ENCODE data around the gene SUMO3. TPM values are rescaled to one million over a fixed set of nuclear protein-coding genes. Genes with fewer than 3 reads are reported as not detected.

SUMO3 gene
- total RNA-seq, 2 experiments from 2014 or later = 60.3 to 85.5 TPM

DNA sequence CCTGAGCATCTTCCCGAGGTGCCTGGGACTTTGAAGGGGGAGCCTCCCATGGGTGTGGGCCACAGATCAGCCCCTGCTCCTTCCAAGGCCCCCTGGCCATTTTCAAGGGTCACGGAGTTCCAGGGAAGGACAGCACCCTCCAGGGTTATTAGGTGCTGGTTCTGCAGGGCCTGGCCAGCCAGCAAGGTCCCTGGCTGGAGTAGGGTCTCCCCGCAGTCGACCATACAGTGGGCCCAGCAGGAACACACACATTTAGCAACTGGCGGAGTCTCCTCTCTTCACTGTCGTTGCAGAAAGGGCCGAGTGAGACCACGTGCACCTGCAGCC is 17.7 kb upstream of the SUMO3 start:
- Histone ChIP-seq H3K9me2 (ENCODE audit: insufficient read depth, low read length) (no peaks in the 10 kb centered on the region), H2AFZ (ENCODE audit: low read length) (no peak overlapping the region), H3K4me2 (ENCODE audit: low read length) (no peak overlapping the region), H3K36me3 (ENCODE audit: insufficient read depth, low read length) (no peaks in the 10 kb centered on the region), H3K4me1 (ENCODE audit: insufficient read depth, low read length, poor library complexity, severe bottlenecking) (peaks cover 10% of the 10 kb centered on the region), H3K4me3 (ENCODE audit: low read depth, low read length, poor library complexity, severe bottlenecking) (no peak overlapping the region), H3K79me2 (ENCODE audit: insufficient read depth, low read depth, low read length) (no peaks in the 10 kb centered on the region), H4K20me1 (ENCODE audit: insufficient read depth, low read length) (no peaks in the 10 kb centered on the region), H3K9me3 (ENCODE audit: low read length) (no peaks in the 10 kb centered on the region), H3K27ac (ENCODE audit: low read depth, low read length, poor library complexity, severe bottlenecking) (no peak overlapping the region)
- no TSS peak for BruUV-seq (replicated peaks)
- ChIA-PET CTCF (ENCODE audit: unreplicated experiment) (no interaction called here), POLR2A (interaction anchor here (0.6 kb wide), 1 partner anchor 994 kb away, joined by 3 read pairs; no protein-coding TSS in a partner anchor)
- DNase-seq (ENCODE audit: low spot score) = no peak
- intact Hi-C loops (cut with micrococcal nuclease; ENCODE audit: unreplicated experiment) = no loop called here
- TF ChIP-seq EZH2phosphoT487 (IDR thresholded peaks at IDR 0.05; ENCODE audit: borderline replicate concordance, low read depth, low read length) = no peak
- TF ChIP-seq, protein P1, sequence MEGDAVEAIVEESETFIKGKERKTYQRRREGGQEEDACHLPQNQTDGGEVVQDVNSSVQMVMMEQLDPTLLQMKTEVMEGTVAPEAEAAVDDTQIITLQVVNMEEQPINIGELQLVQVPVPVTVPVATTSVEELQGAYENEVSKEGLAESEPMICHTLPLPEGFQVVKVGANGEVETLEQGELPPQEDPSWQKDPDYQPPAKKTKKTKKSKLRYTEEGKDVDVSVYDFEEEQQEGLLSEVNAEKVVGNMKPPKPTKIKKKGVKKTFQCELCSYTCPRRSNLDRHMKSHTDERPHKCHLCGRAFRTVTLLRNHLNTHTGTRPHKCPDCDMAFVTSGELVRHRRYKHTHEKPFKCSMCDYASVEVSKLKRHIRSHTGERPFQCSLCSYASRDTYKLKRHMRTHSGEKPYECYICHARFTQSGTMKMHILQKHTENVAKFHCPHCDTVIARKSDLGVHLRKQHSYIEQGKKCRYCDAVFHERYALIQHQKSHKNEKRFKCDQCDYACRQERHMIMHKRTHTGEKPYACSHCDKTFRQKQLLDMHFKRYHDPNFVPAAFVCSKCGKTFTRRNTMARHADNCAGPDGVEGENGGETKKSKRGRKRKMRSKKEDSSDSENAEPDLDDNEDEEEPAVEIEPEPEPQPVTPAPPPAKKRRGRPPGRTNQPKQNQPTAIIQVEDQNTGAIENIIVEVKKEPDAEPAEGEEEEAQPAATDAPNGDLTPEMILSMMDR (conservative IDR thresholded peaks at IDR 0.05; ENCODE audit: low read length) = no peak

DNA sequence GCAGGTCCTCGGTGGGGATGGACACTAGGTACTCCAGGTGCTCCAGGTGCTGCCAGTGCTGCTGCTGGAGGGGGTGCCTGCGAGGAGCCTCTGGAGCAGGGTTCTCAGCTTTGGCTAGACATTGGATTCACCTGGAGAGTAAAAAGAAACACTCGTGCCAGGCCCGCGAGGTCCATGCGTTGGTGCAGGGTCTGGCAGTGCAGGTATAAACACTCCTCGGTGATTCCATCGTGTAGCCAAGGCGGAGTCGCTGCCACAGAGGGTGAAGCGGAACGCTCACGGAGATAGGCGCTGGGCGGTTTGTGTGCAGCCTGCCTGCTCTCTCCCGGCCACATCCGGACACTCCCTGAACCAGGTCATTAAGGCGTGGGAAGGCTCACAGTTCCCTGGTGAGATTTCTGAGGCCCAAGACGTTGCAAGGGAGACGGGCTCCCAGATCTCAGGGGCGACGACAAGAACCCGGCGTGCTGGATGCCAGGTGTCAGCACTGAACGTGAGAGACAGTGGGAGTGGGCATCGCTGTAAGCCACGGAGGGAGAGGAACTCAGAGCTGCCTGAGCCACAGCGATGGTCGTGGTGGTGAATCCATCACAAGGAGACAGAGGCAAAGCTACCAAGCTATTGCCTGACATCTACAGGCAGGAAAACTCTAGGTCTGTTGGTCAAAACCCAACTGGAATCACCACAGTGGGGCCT is 17.2 kb upstream of the SUMO3 start:
- H3K4me2 ChIP-seq (ENCODE audit: low read length) = no peak overlapping the region
- no peak for DNase-seq (ENCODE audit: low spot score)
- intact Hi-C loops (cut with micrococcal nuclease; ENCODE audit: unreplicated experiment) = no loop called here
- H4K20me1 ChIP-seq (ENCODE audit: insufficient read depth, low read length) = no peaks in the 10 kb centered on the region
- no peak for TF ChIP-seq EZH2phosphoT487 (IDR thresholded peaks at IDR 0.05; ENCODE audit: borderline replicate concordance, low read depth, low read length)
- TF ChIP-seq, protein P1 (conservative IDR thresholded peaks at IDR 0.05; ENCODE audit: low read length) = no peak
- ChIA-PET CTCF (ENCODE audit: unreplicated experiment) (no interaction called here), POLR2A (interaction anchor here (0.6 kb wide), 1 partner anchor 994 kb away, joined by 3 read pairs; no protein-coding TSS in a partner anchor)
- H3K27ac ChIP-seq (ENCODE audit: low read depth, low read length, poor library complexity, severe bottlenecking) = no peak overlapping the region
- H3K4me3 ChIP-seq (ENCODE audit: low read depth, low read length, poor library complexity, severe bottlenecking) = no peak overlapping the region
- H3K9me2 ChIP-seq (ENCODE audit: insufficient read depth, low read length) = no peaks in the 10 kb centered on the region
- peaks cover 10% of the 10 kb centered on the region for H3K4me1 ChIP-seq (ENCODE audit: insufficient read depth, low read length, poor library complexity, severe bottlenecking)
- no peaks in the 10 kb centered on the region for H3K9me3 ChIP-seq (ENCODE audit: low read length)
- no peaks in the 10 kb centered on the region for H3K36me3 ChIP-seq (ENCODE audit: insufficient read depth, low read length)
- no TSS peak for BruUV-seq (replicated peaks)
- no peaks in the 10 kb centered on the region for H3K79me2 ChIP-seq (ENCODE audit: insufficient read depth, low read depth, low read length)
- no peak overlapping the region for H2AFZ ChIP-seq (ENCODE audit: low read length)

DNA sequence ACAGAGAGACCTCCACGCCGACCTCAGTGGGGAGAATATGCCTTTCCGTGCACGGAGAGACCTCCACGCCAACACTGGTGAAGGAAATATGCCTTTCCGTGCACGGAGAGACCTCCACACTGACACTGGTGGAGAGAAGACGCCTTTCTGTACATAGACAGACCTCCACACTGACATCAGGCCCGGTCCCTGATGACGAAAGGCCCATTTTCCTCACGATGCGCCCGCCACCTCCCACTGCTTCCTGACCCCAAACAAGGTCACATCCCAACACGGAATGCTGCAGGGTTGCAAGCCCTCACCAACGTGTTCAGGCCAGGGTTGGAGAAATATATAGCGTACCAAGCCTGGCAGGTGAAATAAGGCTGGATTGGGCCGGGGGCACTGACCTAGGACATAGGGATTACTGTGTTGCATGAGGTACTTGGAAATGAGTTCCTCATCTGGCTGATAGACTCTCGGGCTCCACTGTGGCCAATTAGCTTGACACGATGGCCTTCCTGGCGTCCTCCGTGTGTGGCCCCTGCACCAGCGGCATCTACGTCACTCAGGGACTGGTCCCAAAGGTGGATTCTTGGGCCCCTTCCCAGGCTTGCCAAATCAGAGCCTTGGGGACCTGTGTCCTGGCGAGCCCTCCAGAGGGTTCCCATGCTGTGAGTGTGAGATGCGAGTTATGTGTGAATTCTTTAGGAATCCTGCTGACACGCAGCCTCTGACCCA is 16.5 kb upstream of the SUMO3 start:
- Histone ChIP-seq H2AFZ (ENCODE audit: low read length) (no peak overlapping the region), H3K79me2 (ENCODE audit: insufficient read depth, low read depth, low read length) (no peaks in the 10 kb centered on the region), H3K9me2 (ENCODE audit: insufficient read depth, low read length) (no peaks in the 10 kb centered on the region), H3K4me2 (ENCODE audit: low read length) (no peak overlapping the region), H3K4me3 (ENCODE audit: low read depth, low read length, poor library complexity, severe bottlenecking) (no peak overlapping the region), H3K9me3 (ENCODE audit: low read length) (no peaks in the 10 kb centered on the region; the same call in 1 of the 2 replicates), H4K20me1 (ENCODE audit: insufficient read depth, low read length) (no peaks in the 10 kb centered on the region), H3K36me3 (ENCODE audit: insufficient read depth, low read length) (no peaks in the 10 kb centered on the region), H3K27ac (ENCODE audit: low read depth, low read length, poor library complexity, severe bottlenecking) (no peak overlapping the region), H3K4me1 (ENCODE audit: insufficient read depth, low read length, poor library complexity, severe bottlenecking) (peaks cover 10% of the 10 kb centered on the region)
- no TSS peak for BruUV-seq (replicated peaks)
- DNase-seq (ENCODE audit: low spot score) = no peak
- intact Hi-C loops (cut with micrococcal nuclease; ENCODE audit: unreplicated experiment) = no loop called here
- TF ChIP-seq EZH2phosphoT487 (IDR thresholded peaks at IDR 0.05; ENCODE audit: borderline replicate concordance, low read depth, low read length) = no peak
- TF ChIP-seq, protein P1 (conservative IDR thresholded peaks at IDR 0.05; ENCODE audit: low read length) = no peak
- ChIA-PET POLR2A (no interaction called here), CTCF (ENCODE audit: unreplicated experiment) (no interaction called here)
